ENCODE data around the gene KCNQ2. TPM values are rescaled to one million over a fixed set of nuclear protein-coding genes. Genes with fewer than 3 reads are reported as not detected.

The KCNQ2 gene
- total and polyA plus RNA-seq, 2 experiments from 2014 or later = 68.5 to 92.4 TPM

GRCh38 chr20:63433351-63433750 lies 39.1 kb downstream of the KCNQ2 start (continued):
- no peak for TF ChIP-seq ZNF462 (CRISPR knock-in tag; IDR thresholded peaks at IDR 0.05)
- no peak for TF ChIP-seq CREB1 (CRISPR knock-in tag; IDR thresholded peaks at IDR 0.05; ENCODE audit: low read depth)
- TF ChIP-seq, protein P1, sequence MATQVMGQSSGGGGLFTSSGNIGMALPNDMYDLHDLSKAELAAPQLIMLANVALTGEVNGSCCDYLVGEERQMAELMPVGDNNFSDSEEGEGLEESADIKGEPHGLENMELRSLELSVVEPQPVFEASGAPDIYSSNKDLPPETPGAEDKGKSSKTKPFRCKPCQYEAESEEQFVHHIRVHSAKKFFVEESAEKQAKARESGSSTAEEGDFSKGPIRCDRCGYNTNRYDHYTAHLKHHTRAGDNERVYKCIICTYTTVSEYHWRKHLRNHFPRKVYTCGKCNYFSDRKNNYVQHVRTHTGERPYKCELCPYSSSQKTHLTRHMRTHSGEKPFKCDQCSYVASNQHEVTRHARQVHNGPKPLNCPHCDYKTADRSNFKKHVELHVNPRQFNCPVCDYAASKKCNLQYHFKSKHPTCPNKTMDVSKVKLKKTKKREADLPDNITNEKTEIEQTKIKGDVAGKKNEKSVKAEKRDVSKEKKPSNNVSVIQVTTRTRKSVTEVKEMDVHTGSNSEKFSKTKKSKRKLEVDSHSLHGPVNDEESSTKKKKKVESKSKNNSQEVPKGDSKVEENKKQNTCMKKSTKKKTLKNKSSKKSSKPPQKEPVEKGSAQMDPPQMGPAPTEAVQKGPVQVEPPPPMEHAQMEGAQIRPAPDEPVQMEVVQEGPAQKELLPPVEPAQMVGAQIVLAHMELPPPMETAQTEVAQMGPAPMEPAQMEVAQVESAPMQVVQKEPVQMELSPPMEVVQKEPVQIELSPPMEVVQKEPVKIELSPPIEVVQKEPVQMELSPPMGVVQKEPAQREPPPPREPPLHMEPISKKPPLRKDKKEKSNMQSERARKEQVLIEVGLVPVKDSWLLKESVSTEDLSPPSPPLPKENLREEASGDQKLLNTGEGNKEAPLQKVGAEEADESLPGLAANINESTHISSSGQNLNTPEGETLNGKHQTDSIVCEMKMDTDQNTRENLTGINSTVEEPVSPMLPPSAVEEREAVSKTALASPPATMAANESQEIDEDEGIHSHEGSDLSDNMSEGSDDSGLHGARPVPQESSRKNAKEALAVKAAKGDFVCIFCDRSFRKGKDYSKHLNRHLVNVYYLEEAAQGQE (IDR thresholded peaks at IDR 0.05; ENCODE audit: unreplicated experiment) = no peak
- no peak for TF ChIP-seq ETS1 (IDR thresholded peaks at IDR 0.05)

Data from GM23338 (cell line).